Tibial artery (tissue), 4 donors: ENCODE results near the gene A4GALT.

Source experiments
- DNase-seq, 2 donors: peaks; one replicate each; pipeline ENCODE4 v3.0.0-alpha.2; 2019
- H3K27ac ChIP-seq, 2 donors: fragments of 200-600 bp; sonication (generic) in 1 of 2; 1 replicate in 1 of 2; 2 replicates in 1 of 2; pipeline ENCODE4 v1.5.1; 2018 to 2019; ENCODE audit warnings: mild to moderate bottlenecking in 1 of 2
- H3K27me3 ChIP-seq, 2 donors: fragments of 200-600 bp; sonication (generic) in 1 of 2; one replicate each; pipeline versions ENCODE4 v1.5.1 to v1.6.0; 2016 to 2019
- H3K36me3 ChIP-seq, 3 donors: fragments of 200-600 bp; sonication (generic) in 2 of 3; one replicate each; pipeline ENCODE4 v1.5.1; 2016 to 2019; ENCODE audit warnings: mild to moderate bottlenecking in 2 of 3
- H3K4me1 ChIP-seq, 4 donors: fragments of 200-600 bp; sonication (generic) in 2 of 4; 1 replicate in 3 of 4; 2 replicates in 1 of 4; pipeline ENCODE4 v1.5.1; 2016 to 2019
- H3K4me3 ChIP-seq, 2 donors: fragments of 200-600 bp; sonication (generic) in 1 of 2; 1 replicate in 1 of 2; 2 replicates in 1 of 2; pipeline ENCODE4 v1.5.1; 2018 to 2019; ENCODE audit warnings: mild to moderate bottlenecking in 2 of 2
- H3K9me3 ChIP-seq, 3 donors: fragments of 200-600 bp; sonication (generic) in 1 of 3; one replicate each; pipeline ENCODE4 v1.5.1; 2016 to 2019
- intact Hi-C: fragments of 100-400 bp; cut with DNase I; formaldehyde crosslinking; loops from one replicate; pipeline ENCODE4 v1.15.0; 2023; ENCODE audit warnings: low total_unique reads
- TF ChIP-seq, protein P1 (sequence below), 2 experiments: fragments of 200-600 bp in 1 of 2; fragments of 450-650 bp in 1 of 2; IDR thresholded peaks; one replicate each; pipeline ENCODE4 v1.5.1; 2017 to 2019; ENCODE audit warnings: antibody characterized with exemption in 2 of 2, mild to moderate bottlenecking in 1 of 2, moderate library complexity in 1 of 2

A4GALT gene

DNA sequence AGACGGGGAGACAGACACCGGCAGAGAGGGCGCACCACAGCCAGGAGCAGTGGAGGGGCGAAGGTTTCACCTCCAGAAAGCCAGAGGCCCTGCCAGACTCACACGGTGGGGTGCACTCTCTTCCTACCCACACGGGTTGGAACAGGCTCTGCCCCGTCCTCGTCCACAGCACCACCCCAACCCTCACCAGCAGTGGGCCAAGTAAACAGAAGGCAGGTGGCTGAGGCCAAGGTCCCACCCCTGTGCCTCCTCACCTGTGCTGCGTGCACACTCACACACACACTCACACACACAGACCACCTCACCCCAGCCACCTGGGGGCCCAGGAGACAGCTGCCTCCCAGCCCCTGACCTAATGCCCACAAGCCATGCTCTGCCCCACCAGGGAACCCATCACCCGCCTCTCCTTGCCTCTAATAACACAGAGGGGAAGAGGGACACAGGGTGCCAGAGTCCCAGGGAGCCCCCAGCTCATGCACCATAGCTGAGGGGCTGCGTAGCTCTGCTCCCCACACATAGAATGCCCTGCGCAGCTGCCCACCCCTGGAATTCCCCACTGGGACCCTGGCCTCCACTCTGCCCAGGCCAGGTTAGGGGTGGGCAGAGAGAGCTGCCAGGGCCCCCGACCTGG is 74.6 kb downstream of the A4GALT start:
- H3K36me3 ChIP-seq: no peaks in the 10 kb centered on the region
- peak overlapping the region; percentile 99 for H3K4me3 ChIP-seq
- TF ChIP-seq, protein P1, sequence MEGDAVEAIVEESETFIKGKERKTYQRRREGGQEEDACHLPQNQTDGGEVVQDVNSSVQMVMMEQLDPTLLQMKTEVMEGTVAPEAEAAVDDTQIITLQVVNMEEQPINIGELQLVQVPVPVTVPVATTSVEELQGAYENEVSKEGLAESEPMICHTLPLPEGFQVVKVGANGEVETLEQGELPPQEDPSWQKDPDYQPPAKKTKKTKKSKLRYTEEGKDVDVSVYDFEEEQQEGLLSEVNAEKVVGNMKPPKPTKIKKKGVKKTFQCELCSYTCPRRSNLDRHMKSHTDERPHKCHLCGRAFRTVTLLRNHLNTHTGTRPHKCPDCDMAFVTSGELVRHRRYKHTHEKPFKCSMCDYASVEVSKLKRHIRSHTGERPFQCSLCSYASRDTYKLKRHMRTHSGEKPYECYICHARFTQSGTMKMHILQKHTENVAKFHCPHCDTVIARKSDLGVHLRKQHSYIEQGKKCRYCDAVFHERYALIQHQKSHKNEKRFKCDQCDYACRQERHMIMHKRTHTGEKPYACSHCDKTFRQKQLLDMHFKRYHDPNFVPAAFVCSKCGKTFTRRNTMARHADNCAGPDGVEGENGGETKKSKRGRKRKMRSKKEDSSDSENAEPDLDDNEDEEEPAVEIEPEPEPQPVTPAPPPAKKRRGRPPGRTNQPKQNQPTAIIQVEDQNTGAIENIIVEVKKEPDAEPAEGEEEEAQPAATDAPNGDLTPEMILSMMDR (IDR thresholded peaks at IDR 0.05): no peak
- no peaks in the 10 kb centered on the region for H3K27me3 ChIP-seq
- H3K9me3 ChIP-seq: no peaks in the 10 kb centered on the region
- intact Hi-C loops: no loop called here
- peak overlapping the region; percentile 99 to 100 for H3K27ac ChIP-seq
- no peak for DNase-seq
- peaks cover 18 to 78% (median 71%) of the 10 kb centered on the region in 4 donors for H3K4me1 ChIP-seq

DNA sequence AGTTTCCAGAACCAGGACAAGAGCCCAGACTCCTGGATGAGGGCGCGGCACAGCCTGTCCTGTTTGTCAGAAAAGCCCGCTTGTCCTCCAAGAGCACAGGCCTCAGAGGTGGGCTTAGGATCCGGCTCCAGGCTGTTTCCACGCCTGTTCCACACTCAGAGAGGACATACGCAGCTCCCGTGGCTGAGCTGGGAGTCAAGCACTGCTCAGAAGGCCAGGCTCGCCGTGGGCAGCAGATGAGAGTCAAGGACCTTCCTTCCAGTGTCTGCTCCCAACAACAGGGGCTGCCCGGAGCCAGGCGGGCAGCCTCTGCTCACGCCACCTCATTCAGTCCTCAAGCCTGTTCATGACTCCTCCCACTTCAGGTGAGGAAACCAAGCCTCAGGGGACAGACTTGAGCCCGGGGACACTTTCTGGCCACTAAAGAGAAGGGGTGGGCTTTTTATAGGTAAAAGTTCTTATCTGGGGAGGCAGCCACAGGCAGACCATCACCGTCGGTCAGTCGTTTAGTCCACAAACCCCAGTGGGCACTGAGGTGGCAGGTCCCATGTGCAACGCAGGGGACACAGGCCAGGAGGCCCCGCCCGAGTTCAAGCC is 75.2 kb downstream of the A4GALT start:
- peak overlapping the region; percentile 99 for H3K4me3 ChIP-seq
- intact Hi-C loops: no loop called here
- H3K27ac ChIP-seq: peak overlapping the region; percentile 99 to 100
- H3K4me1 ChIP-seq: peaks cover 18 to 83% (median 73%) of the 10 kb centered on the region in 4 donors
- DNase-seq: no peak
- TF ChIP-seq, protein P1 (IDR thresholded peaks at IDR 0.05): no peak
- H3K9me3 ChIP-seq: no peaks in the 10 kb centered on the region
- no peaks in the 10 kb centered on the region for H3K27me3 ChIP-seq
- no peaks in the 10 kb centered on the region for H3K36me3 ChIP-seq

GRCh38 chr22:42644422-42645340 is 76.0 kb downstream of the A4GALT start:
- no peaks in the 10 kb centered on the region for H3K27me3 ChIP-seq
- no peaks in the 10 kb centered on the region for H3K36me3 ChIP-seq
- intact Hi-C loops: no loop called here
- DNase-seq: peak; percentile 70 to 88
- peak overlapping the region; percentile 99 to 100 for H3K27ac ChIP-seq
- H3K4me3 ChIP-seq: peak overlapping the region; percentile 99
- H3K9me3 ChIP-seq: no peaks in the 10 kb centered on the region
- peaks cover 18 to 90% (median 74%) of the 10 kb centered on the region in 4 donors for H3K4me1 ChIP-seq
- TF ChIP-seq, protein P1 (IDR thresholded peaks at IDR 0.05): no peak

- H3K27me3 ChIP-seq: no peaks in the 10 kb centered on the region
- H3K4me3 ChIP-seq: peak overlapping the region in 1 of 2 donors; percentile 99
- H3K4me1 ChIP-seq: peaks cover 18 to 95% (median 72%) of the 10 kb centered on the region in 4 donors
- H3K27ac ChIP-seq: peak overlapping the region; percentile 99 to 100
- intact Hi-C loops: no loop called here
- TF ChIP-seq, protein P1 (IDR thresholded peaks at IDR 0.05): no peak
- H3K9me3 ChIP-seq: no peaks in the 10 kb centered on the region
- H3K36me3 ChIP-seq: no peaks in the 10 kb centered on the region
- no peak for DNase-seq
These were observed 76.8 kb downstream of the A4GALT start for GRCh38 chr22:42643634-42644421.
